GM23338 (cell line): ENCODE measurements around the gene RNF31. TPM values are rescaled to one million over a fixed set of nuclear protein-coding genes. Genes with fewer than 3 reads are reported as not detected.

Source experiments
- ATAC-seq: fragments of 200-7000 bp; cut with Tn5 transposase; 3 replicates; pipeline ENCODE4 v1.9.1; 2020
- DNase-seq: peaks from one replicate; pipeline ENCODE4 v3.0.0-alpha.2; 2015; ENCODE audit warnings: low spot score
- H2AFZ ChIP-seq: fragments of 200-600 bp; sonication (generic); 2 replicates; pipeline ENCODE4 v1.8.0; 2016; ENCODE audit warnings: antibody characterized with exemption, mild to moderate bottlenecking, moderate library complexity
- H3F3A ChIP-seq: fragments of 200-600 bp; sonication (generic); replicated peaks from 2 replicates; pipeline ENCODE4 v1.8.0; 2017; ENCODE audit warnings: antibody characterized with exemption, mixed run types, low read depth
- H3K27ac ChIP-seq: fragments of 200-600 bp; sonication (generic); 2 replicates; pipeline ENCODE4 v1.6.1; 2016; ENCODE audit warnings: low read depth
- H3K27me3 ChIP-seq: fragments of 200-600 bp; sonication (generic); 2 replicates; pipeline ENCODE4 v1.8.0; 2016; ENCODE audit warnings: mild to moderate bottlenecking, mixed run types, moderate library complexity; ENCODE audit not compliant: insufficient read depth
- H3K36me3 ChIP-seq: fragments of 200-600 bp; sonication (generic); 2 replicates; pipeline ENCODE4 v1.8.0; 2016; ENCODE audit warnings: mild to moderate bottlenecking; ENCODE audit not compliant: insufficient read depth
- H3K4me1 ChIP-seq: fragments of 200-600 bp; sonication (generic); 2 replicates; pipeline ENCODE4 v1.8.0; 2016; ENCODE audit warnings: mild to moderate bottlenecking, moderate library complexity; ENCODE audit not compliant: insufficient read depth
- H3K4me2 ChIP-seq: fragments of 200-600 bp; sonication (generic); 2 replicates; pipeline ENCODE4 v1.7.1; 2017; ENCODE audit warnings: mixed run types
- H3K4me3 ChIP-seq: fragments of 200-600 bp; sonication (generic); 2 replicates; pipeline ENCODE4 v1.6.1; 2016; ENCODE audit warnings: mixed run types
- H3K79me2 ChIP-seq: fragments of 200-600 bp; sonication (generic); replicated peaks from 2 replicates; pipeline ENCODE4 v1.8.0; 2017; ENCODE audit warnings: mild to moderate bottlenecking; ENCODE audit not compliant: insufficient read depth
- H3K9me2 ChIP-seq: fragments of 200-600 bp; sonication (generic); 2 replicates; pipeline ENCODE4 v1.8.0; 2017; ENCODE audit not compliant: insufficient read depth
- H4K20me1 ChIP-seq: fragments of 200-600 bp; sonication (generic); replicated peaks from 2 replicates; pipeline ENCODE4 v1.8.0; 2017; ENCODE audit warnings: mild to moderate bottlenecking; ENCODE audit not compliant: insufficient read depth
- H3K27ac Mint-ChIP-seq: 2 replicates; pipeline ENCODE4 v1.8.0; 2020; ENCODE audit warnings: inconsistent platforms, mild to moderate bottlenecking, moderate library complexity, mixed read lengths
- H3K27me3 Mint-ChIP-seq: 3 replicates; pipeline ENCODE4 v1.8.0; 2022; ENCODE audit warnings: low read depth, mild to moderate bottlenecking, moderate library complexity, mixed read lengths, inconsistent platforms; ENCODE audit not compliant: insufficient read depth, poor library complexity
- H3K36me3 Mint-ChIP-seq: 3 replicates; pipeline ENCODE4 v1.8.0; 2021; ENCODE audit warnings: low read depth, mild to moderate bottlenecking, inconsistent platforms, moderate library complexity, mixed read lengths
- H3K4me1 Mint-ChIP-seq: 3 replicates; pipeline ENCODE4 v1.8.0; 2020; ENCODE audit warnings: mild to moderate bottlenecking, inconsistent platforms, mixed read lengths
- H3K4me3 Mint-ChIP-seq: 3 replicates; pipeline ENCODE4 v1.8.0; 2021; ENCODE audit warnings: moderate library complexity, mild to moderate bottlenecking, inconsistent platforms, mixed read lengths
- H3K9me3 Mint-ChIP-seq: 3 replicates; pipeline ENCODE4 v1.8.0; 2020; ENCODE audit warnings: moderate library complexity, mild to moderate bottlenecking, inconsistent platforms, mixed read lengths
- EZH2 ChIP-seq: fragments of 200-600 bp; sonication (generic); IDR thresholded peaks from one replicate; pipeline ENCODE4 v1.8.0; 2017; ENCODE audit warnings: antibody characterized with exemption, mild to moderate bottlenecking, low read depth; ENCODE audit not compliant: unreplicated experiment
- EZH2phosphoT487 ChIP-seq: fragments of 200-600 bp; sonication (generic); IDR thresholded peaks from one replicate; pipeline ENCODE4 v1.8.1; 2018; ENCODE audit warnings: antibody characterized with exemption; ENCODE audit not compliant: unreplicated experiment
- JUNB ChIP-seq: IDR thresholded peaks from one replicate; pipeline ENCODE4 v1.6.1; 2016; ENCODE audit warnings: antibody characterized with exemption; ENCODE audit not compliant: unreplicated experiment
- NANOG ChIP-seq: IDR thresholded peaks from 2 replicates; pipeline ENCODE4 v1.6.1; 2016; ENCODE audit warnings: antibody characterized with exemption, borderline replicate concordance
- REST ChIP-seq: IDR thresholded peaks from one replicate; pipeline ENCODE4 v1.6.1; 2018; ENCODE audit warnings: antibody characterized with exemption; ENCODE audit not compliant: unreplicated experiment
- STAT1 ChIP-seq: IDR thresholded peaks from one replicate; pipeline ENCODE4 v1.6.1; 2016; ENCODE audit warnings: antibody characterized with exemption; ENCODE audit not compliant: unreplicated experiment
- ZNF114 ChIP-seq: fragments of 250-450 bp; sonication (Bioruptor Pico); IDR thresholded peaks from 2 replicates; pipeline ENCODE4 v1.5.0; 2020; ENCODE audit warnings: mild to moderate bottlenecking, moderate library complexity
- ZNF331 ChIP-seq: fragments of 250-450 bp; sonication (Bioruptor Pico); IDR thresholded peaks from 2 replicates; pipeline ENCODE4 v1.5.0; 2020; ENCODE audit warnings: low read depth, mild to moderate bottlenecking, moderate library complexity
- ZNF462 ChIP-seq: fragments of 250-450 bp; sonication (Bioruptor Pico); IDR thresholded peaks from 2 replicates; pipeline ENCODE4 v1.5.0; 2020; ENCODE audit warnings: mild to moderate bottlenecking, moderate library complexity
- polyA plus RNA-seq: library from polyadenylated mRNA; unstranded; fragments of >200 nt; fragmentation: Nextera tagmentation; extraction: Ambion mirVana; gene quantifications from 2 replicates; pipeline ENCODE4 v1.2.1, GENCODE V29; 2016
- total RNA-seq: library from RNA; depleted of rRNA; stranded (reverse); fragments of >200 nt; shearing (Covaris generic); gene quantifications from 2 replicates; pipeline ENCODE4 v1.2.3, GENCODE V29; 2014

RNF31 gene
- total and polyA plus RNA-seq, 2 experiments from 2014 or later: 54.8 to 87.4 TPM

- peak overlapping the region; percentile 77 for H3K4me3 ChIP-seq
- H3F3A ChIP-seq: peaks cover 6% of the 10 kb centered on the region; the same call in 1 of the 2 replicates
- H3K4me1 ChIP-seq: peaks cover 6% of the 10 kb centered on the region
- peaks cover 30% of the 10 kb centered on the region for H3K36me3 Mint-ChIP-seq
- H2AFZ ChIP-seq: no peak overlapping the region
- ATAC-seq: peak; percentile 4
- peaks cover 16% of the 10 kb centered on the region for H3K4me1 Mint-ChIP-seq
- H3K27me3 Mint-ChIP-seq: peaks cover 23% of the 10 kb centered on the region
- peaks cover 16% of the 10 kb centered on the region; the same call in 1 of the 2 replicates for H3K36me3 ChIP-seq
- no peaks in the 10 kb centered on the region for H3K9me2 ChIP-seq
- no peak for TF ChIP-seq REST
- DNase-seq: no peak
- no peaks in the 10 kb centered on the region; the same call in none of the 2 replicates for H4K20me1 ChIP-seq
- H3K4me2 ChIP-seq: peak overlapping the region; percentile 78
- peak overlapping the region; percentile 91 for H3K27ac Mint-ChIP-seq
- H3K4me3 Mint-ChIP-seq: peak overlapping the region; percentile 93
- H3K9me3 Mint-ChIP-seq: peaks cover 3% of the 10 kb centered on the region; the same call in 1 of the 3 replicates
- no peaks in the 10 kb centered on the region for H3K27me3 ChIP-seq
- H3K79me2 ChIP-seq: peaks cover 11% of the 10 kb centered on the region
- no peak overlapping the region for H3K27ac ChIP-seq
Observed at GRCh38 chr14:24115422-24116127, 31.7 kb upstream of the RNF31 start.

- Histone ChIP-seq H3K4me2 (peak overlapping the region; percentile 78), H3K9me2 (no peaks in the 10 kb centered on the region), H3K4me1 (peaks cover 6% of the 10 kb centered on the region), H3F3A (peaks cover 6% of the 10 kb centered on the region; the same call in 1 of the 2 replicates), H3K79me2 (peaks cover 11% of the 10 kb centered on the region), H4K20me1 (no peaks in the 10 kb centered on the region; the same call in none of the 2 replicates), H3K36me3 (peaks cover 16% of the 10 kb centered on the region; the same call in 1 of the 2 replicates), H3K27me3 (no peaks in the 10 kb centered on the region), H3K27ac (no peak overlapping the region), H2AFZ (no peak overlapping the region), H3K4me3 (peak overlapping the region; percentile 77)
- Mint-ChIP-seq H3K36me3 (peaks cover 37% of the 10 kb centered on the region), H3K27me3 (peaks cover 21% of the 10 kb centered on the region), H3K4me3 (peak overlapping the region; percentile 93), H3K9me3 (peaks cover 3% of the 10 kb centered on the region; the same call in 1 of the 3 replicates), H3K4me1 (peaks cover 16% of the 10 kb centered on the region), H3K27ac (no peak overlapping the region)
- DNase-seq: no peak
- no peak for ATAC-seq
- TF ChIP-seq STAT1 (no peak), ZNF462 (CRISPR knock-in tag) (no peak), JUNB (no peak), EZH2phosphoT487 (no peak), ZNF114 (CRISPR knock-in tag) (no peak), EZH2 (no peak), ZNF331 (CRISPR knock-in tag) (no peak), NANOG (no peak)
Observed at GRCh38 chr14:24116128-24116814, 31.0 kb upstream of the RNF31 start.
